ENCODE measurements around the gene LDLR.
"Not testable (repeated sequence)": the region's sequence is repeated elsewhere in the genome, so short reads cannot be mapped to it uniquely, and the experiment has no call there.

The LDLR gene

DNA sequence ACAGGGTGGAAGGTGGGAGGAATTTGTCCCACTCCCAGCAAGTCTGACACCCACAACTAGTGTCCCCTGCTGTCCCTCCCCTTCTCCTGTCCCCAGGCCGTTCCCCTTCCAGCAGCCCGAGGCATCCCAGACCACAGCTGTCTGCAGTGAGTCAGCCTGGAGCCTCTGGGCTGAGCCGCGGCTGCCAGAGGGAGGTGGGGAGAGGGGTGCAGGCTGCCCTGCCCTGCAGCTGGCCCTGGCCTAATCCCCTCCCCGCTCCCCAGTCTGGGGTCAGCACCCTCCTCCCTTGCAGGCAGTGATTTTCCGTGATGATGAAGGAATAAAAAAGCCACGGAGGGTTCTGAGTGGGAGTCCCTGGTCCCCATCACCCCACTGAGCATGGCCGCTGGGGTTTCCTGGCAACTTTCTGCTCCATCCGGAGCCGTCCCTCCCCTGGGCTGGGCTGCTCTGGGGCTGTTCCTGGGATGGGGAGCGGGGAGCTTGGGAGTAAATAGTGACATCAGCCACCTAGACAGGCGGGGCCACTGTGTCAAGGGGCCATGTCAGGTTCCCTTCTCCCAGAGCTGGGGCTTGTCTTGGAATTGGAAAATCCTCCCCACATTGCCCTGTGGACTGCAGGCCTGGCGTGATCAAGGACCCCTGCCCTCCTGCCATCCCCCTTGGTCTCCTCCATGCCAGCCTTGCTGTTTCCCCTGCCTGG, 49.5 kb downstream of the LDLR start:
- peak; percentile 86 for DNase-seq (ENCODE audit: low read depth)
- peak overlapping the region; percentile 4 for H3K4me3 ChIP-seq (ENCODE audit: control insufficient read depth, low read depth, low read length)
- TF ChIP-seq, protein P1, sequence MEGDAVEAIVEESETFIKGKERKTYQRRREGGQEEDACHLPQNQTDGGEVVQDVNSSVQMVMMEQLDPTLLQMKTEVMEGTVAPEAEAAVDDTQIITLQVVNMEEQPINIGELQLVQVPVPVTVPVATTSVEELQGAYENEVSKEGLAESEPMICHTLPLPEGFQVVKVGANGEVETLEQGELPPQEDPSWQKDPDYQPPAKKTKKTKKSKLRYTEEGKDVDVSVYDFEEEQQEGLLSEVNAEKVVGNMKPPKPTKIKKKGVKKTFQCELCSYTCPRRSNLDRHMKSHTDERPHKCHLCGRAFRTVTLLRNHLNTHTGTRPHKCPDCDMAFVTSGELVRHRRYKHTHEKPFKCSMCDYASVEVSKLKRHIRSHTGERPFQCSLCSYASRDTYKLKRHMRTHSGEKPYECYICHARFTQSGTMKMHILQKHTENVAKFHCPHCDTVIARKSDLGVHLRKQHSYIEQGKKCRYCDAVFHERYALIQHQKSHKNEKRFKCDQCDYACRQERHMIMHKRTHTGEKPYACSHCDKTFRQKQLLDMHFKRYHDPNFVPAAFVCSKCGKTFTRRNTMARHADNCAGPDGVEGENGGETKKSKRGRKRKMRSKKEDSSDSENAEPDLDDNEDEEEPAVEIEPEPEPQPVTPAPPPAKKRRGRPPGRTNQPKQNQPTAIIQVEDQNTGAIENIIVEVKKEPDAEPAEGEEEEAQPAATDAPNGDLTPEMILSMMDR (conservative IDR thresholded peaks at IDR 0.05; ENCODE audit: control insufficient read depth, insufficient read depth, low read depth, low read length), result no peak

DNA sequence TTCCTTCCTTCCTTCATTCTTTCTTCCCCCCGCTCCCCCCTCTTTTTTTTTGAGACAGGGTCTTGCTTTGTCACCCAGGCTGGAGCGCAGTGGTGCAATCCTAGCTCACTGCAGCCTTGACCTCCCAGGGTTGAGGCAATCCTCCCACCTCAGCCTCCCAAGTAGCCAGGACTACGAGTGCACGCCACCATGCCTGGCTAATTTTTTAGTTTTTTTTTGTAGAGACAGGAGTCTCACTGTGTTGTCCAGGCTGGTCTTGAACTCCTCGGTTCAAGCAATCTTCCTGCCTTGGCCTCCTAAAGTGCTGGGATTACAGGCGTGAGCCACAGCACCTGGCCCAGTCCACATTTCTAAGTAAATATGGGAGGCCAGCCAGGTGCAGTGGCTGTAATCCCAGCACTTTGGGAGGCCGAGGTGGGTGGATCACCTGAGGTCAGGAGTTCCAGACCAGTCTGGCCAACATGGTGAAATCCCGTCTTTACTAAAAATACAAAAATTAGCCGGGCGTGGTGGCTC, 50.8 kb downstream of the LDLR start:
- H3K4me3 ChIP-seq (ENCODE audit: control insufficient read depth, low read depth, low read length); DNase-seq (ENCODE audit: low read depth): not testable (repeated sequence)

DNA sequence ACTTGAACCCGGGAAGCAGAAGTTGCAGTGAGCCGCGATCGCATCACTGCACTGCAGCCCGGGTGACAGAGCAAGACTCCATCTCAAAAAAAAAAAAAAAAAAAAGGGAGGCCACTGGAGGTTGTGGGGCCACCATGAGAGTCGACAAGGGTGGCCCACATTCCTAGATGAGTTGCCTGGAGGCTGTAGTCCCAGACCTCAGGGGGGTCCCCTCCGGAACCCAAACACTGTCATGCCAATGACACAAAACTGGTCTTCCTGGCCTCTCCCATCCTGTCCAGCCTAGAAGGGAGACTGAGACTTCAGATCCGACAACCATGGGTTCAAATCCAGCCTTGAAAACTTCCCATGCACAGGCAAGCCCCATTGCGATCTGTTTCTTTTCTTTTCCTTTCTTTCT, 51.6 kb downstream of the LDLR start:
- H3K4me3 ChIP-seq (ENCODE audit: control insufficient read depth, low read depth, low read length), result no peak overlapping the region
- TF ChIP-seq, protein P1 (conservative IDR thresholded peaks at IDR 0.05; ENCODE audit: control insufficient read depth, insufficient read depth, low read depth, low read length), result no peak
- DNase-seq (ENCODE audit: low read depth), result no peak

DNA sequence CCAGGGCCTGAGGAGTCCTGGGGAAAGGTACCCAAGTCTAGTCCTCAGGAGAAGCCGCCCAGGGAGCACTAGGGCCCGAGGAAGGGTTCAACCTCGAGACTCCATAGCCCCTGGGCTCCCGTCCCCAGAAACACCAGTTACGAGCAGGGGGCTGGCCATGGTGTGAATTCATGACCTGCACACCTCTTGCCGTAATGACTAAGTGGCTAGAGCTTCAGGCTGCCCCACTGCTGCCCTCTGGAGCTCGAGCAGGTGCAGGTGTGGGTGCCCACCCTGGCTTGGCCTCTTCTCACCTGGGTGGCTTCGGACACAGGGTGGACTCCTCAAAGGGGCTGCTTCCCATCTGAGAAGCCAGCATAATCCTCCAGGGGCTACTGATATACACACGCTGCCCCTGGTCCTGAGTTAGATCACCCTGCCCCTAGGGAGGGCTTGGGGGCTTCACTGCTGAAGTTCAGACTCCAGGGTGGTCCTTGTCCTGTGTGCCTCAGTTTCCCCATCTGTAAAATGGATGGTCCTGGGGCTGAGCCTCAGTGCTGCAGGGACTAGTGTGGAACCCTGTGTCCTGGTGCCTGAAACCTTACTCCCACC, 52.8 kb downstream of the LDLR start:
- H3K4me3 ChIP-seq (ENCODE audit: control insufficient read depth, low read depth, low read length), result no peak overlapping the region
- DNase-seq (ENCODE audit: low read depth), result no peak
- TF ChIP-seq, protein P1 (conservative IDR thresholded peaks at IDR 0.05; ENCODE audit: control insufficient read depth, insufficient read depth, low read depth, low read length), result no peak

- H3K4me3 ChIP-seq (ENCODE audit: control insufficient read depth, low read depth, low read length), result no peak overlapping the region
- peak; percentile 94 for DNase-seq (ENCODE audit: low read depth)
- TF ChIP-seq, protein P1 (conservative IDR thresholded peaks at IDR 0.05; ENCODE audit: control insufficient read depth, insufficient read depth, low read depth, low read length), result no peak
Measured at GRCh38 chr19:11142528-11143171, 53.4 kb downstream of the LDLR start.

GRCh38 chr19:11145536-11145924, 56.3 kb downstream of the LDLR start:
- TF ChIP-seq, protein P1 (conservative IDR thresholded peaks at IDR 0.05; ENCODE audit: control insufficient read depth, insufficient read depth, low read depth, low read length), result no peak
- DNase-seq (ENCODE audit: low read depth), result no peak
- no peak overlapping the region for H3K4me3 ChIP-seq (ENCODE audit: control insufficient read depth, low read depth, low read length)

GRCh38 chr19:11148001-11148400, 58.7 kb downstream of the LDLR start:
- no peak for DNase-seq (ENCODE audit: low read depth)
- TF ChIP-seq, protein P1 (conservative IDR thresholded peaks at IDR 0.05; ENCODE audit: control insufficient read depth, insufficient read depth, low read depth, low read length), result no peak
- no peak overlapping the region for H3K4me3 ChIP-seq (ENCODE audit: control insufficient read depth, low read depth, low read length)
